SK-N-SH (cell line): ENCODE data around the gene REX1BD.

Experiments used
- CTCF ChIP-seq: fragments of 200-600 bp; sonication (generic); IDR thresholded peaks from 2 replicates; pipeline ENCODE4 v1.6.1; 2017; ENCODE audit warnings: antibody characterized with exemption, mild to moderate bottlenecking, moderate library complexity
- EZH2phosphoT487 ChIP-seq: fragments of 200-600 bp; sonication (generic); IDR thresholded peaks from 2 replicates; pipeline ENCODE4 v1.6.1; 2017; ENCODE audit warnings: low read depth, mixed run types, mild to moderate bottlenecking, antibody characterized with exemption, moderate library complexity, borderline replicate concordance
- NRF1 ChIP-seq: IDR thresholded peaks from 2 replicates; pipeline ENCODE4 v1.6.1; 2012; ENCODE audit warnings: low read depth, mild to moderate bottlenecking, low read length
- POLR2AphosphoS5 ChIP-seq: IDR thresholded peaks from 2 replicates; pipeline ENCODE4 v1.6.1; 2012; ENCODE audit warnings: low read depth, low read length

- TF ChIP-seq CTCF (no peak), NRF1 (no peak), POLR2AphosphoS5 (no peak), EZH2phosphoT487 (no peak)
These were observed 46.2 kb downstream of the REX1BD start for GRCh38 chr19:18634612-18635297.
